Measurements from ENCODE around the gene HERPUD2.

The HERPUD2 gene

GRCh38 chr7:35694784-35695472, at the start of gene HERPUD2:
HERPUD2 (minus strand) TSS chr7:35695135; CDS start chr7:35694330, 805 bp downstream.
- peak; percentile 94 for DNase-seq

- no peak for DNase-seq
Measured at GRCh38 chr7:35738889-35739288, 44.0 kb upstream of the HERPUD2 start.

GRCh38 chr7:35736725-35737124, 41.8 kb upstream of the HERPUD2 start:
- DNase-seq = no peak

- no peak for DNase-seq
Measured at GRCh38 chr7:35735396-35735795, 40.5 kb upstream of the HERPUD2 start.

- DNase-seq = no peak
Measured at GRCh38 chr7:35734001-35734483, 39.1 kb upstream of the HERPUD2 start.

- no peak for DNase-seq
Measured at GRCh38 chr7:35731349-35731748, 36.4 kb upstream of the HERPUD2 start.

- peak; percentile 36 for DNase-seq
Measured at GRCh38 chr7:35729061-35729783, 34.3 kb upstream of the HERPUD2 start.

GRCh38 chr7:35728412-35729060, 33.6 kb upstream of the HERPUD2 start:
- DNase-seq = no peak

- peak; percentile 34 for DNase-seq
Measured at GRCh38 chr7:35727571-35727970, 32.6 kb upstream of the HERPUD2 start.

GRCh38 chr7:35726654-35727053, 31.7 kb upstream of the HERPUD2 start:
- DNase-seq = no peak

GRCh38 chr7:35725280-35725680, 30.3 kb upstream of the HERPUD2 start:
- peak; percentile 51 for DNase-seq

GRCh38 chr7:35723011-35723410, 28.1 kb upstream of the HERPUD2 start:
- peak; percentile 26 for DNase-seq

GRCh38 chr7:35722054-35722849, 27.3 kb upstream of the HERPUD2 start:
- peak; percentile 60 for DNase-seq

GRCh38 chr7:35721288-35721687, 26.4 kb upstream of the HERPUD2 start:
- DNase-seq = no peak

GRCh38 chr7:35720849-35721248, 25.9 kb upstream of the HERPUD2 start:
- DNase-seq = no peak

GRCh38 chr7:35720032-35720431, 25.1 kb upstream of the HERPUD2 start:
- no peak for DNase-seq

GRCh38 chr7:35718047-35718446, 23.1 kb upstream of the HERPUD2 start:
- no peak for DNase-seq

- DNase-seq = no peak
Measured at GRCh38 chr7:35717516-35717915, 22.6 kb upstream of the HERPUD2 start.

GRCh38 chr7:35717013-35717412, 22.1 kb upstream of the HERPUD2 start:
- DNase-seq = no peak

GRCh38 chr7:35716038-35716803, 21.3 kb upstream of the HERPUD2 start:
- no peak for DNase-seq

- no peak for DNase-seq
Measured at GRCh38 chr7:35714862-35715261, 19.9 kb upstream of the HERPUD2 start.

GRCh38 chr7:35714407-35714806, 19.5 kb upstream of the HERPUD2 start:
- no peak for DNase-seq
